K562 (cell line): ENCODE data around the gene LRRC70. TPM values are rescaled to one million over a fixed set of nuclear protein-coding genes. Genes with fewer than 3 reads are reported as not detected.

Experiments
- FOSL1 ChIP-seq: fragments of 200-800 bp; sonication (Bioruptor generic); conservative IDR thresholded peaks from 2 replicates; pipeline ENCODE4 v1.6.1; 2016; ENCODE audit warnings: missing genetic modification characterization, missing compliant biosample characterization
- NUFIP1 ChIP-seq: fragments of 450-650 bp; IDR thresholded peaks from 2 replicates; pipeline ENCODE4 v1.6.1; 2018; ENCODE audit not compliant: partially characterized antibody
- POLR2A ChIP-seq: fragments of 450-650 bp; conservative IDR thresholded peaks from 2 replicates; pipeline ENCODE4 v1.6.1; 2016
- SMAD4 ChIP-seq: fragments of 250-450 bp; sonication (Bioruptor Pico); conservative IDR thresholded peaks from 2 replicates; pipeline ENCODE4 v1.8.0; 2021; ENCODE audit warnings: inconsistent platforms, mild to moderate bottlenecking, moderate library complexity
- SREBF1 ChIP-seq: fragments of 150-350 bp; IDR thresholded peaks from 2 replicates; pipeline ENCODE4 v1.6.1; 2014; ENCODE audit warnings: antibody characterized with exemption, low read depth, low read length, borderline replicate concordance
- polyA plus RNA-seq, 8 experiments: library from polyadenylated mRNA; depleted of rRNA in 4 of 8; stranded (reverse) in 5 of 8; unstranded in 3 of 8; fragments of >200 nt; fragmentation: Nextera tagmentation in 2 of 8; fragmentation: Illumina TruSeq in 1 of 8; extraction: Ambion mirVana in 2 of 8; extraction: Trizol in 1 of 8; gene quantifications; 2 replicates each; pipeline versions ENCODE4 v1.2.1 to v1.2.3, GENCODE V29; 2011 to 2014; ENCODE audit warnings: inconsistent platforms in 1 of 8, missing spikeins in 1 of 8
- total RNA-seq, 7 experiments: library from RNA; depleted of rRNA in 6 of 7; stranded (reverse); fragments of >200 nt in 6 of 7; fragmentation: Illumina TruSeq in 2 of 7; extraction: Trizol in 2 of 7; gene quantifications; 2 replicates each; pipeline versions ENCODE4 v1.2.1 to v1.2.3, GENCODE V29; 2011 to 2021; ENCODE audit warnings: low replicate concordance in 1 of 7
- TF ChIP-seq, protein P1 (sequence below): IDR thresholded peaks from 2 replicates; pipeline ENCODE4 v1.6.1; 2011; ENCODE audit warnings: borderline replicate concordance, low read depth, mild to moderate bottlenecking, moderate library complexity, low read length; ENCODE audit not compliant: insufficient read depth, poor library complexity, severe bottlenecking
- TF ChIP-seq, protein P2 (sequence below): fragments of 450-650 bp; IDR thresholded peaks from 2 replicates; pipeline ENCODE4 v1.7.1; 2018; ENCODE audit warnings: mild to moderate bottlenecking, low read depth; ENCODE audit not compliant: partially characterized antibody
- TF ChIP-seq, protein P3 (sequence below): fragments of 450-650 bp; IDR thresholded peaks from 2 replicates; pipeline ENCODE4 v1.6.1; 2017; ENCODE audit warnings: antibody characterized with exemption

LRRC70 gene
- total and polyA plus RNA-seq, 9 of the 15 experiments (the other 6 are each of a cell fraction or from before 2014, with no cell fraction given): 0.21 to 2.1 (median 0.73) TPM

DNA sequence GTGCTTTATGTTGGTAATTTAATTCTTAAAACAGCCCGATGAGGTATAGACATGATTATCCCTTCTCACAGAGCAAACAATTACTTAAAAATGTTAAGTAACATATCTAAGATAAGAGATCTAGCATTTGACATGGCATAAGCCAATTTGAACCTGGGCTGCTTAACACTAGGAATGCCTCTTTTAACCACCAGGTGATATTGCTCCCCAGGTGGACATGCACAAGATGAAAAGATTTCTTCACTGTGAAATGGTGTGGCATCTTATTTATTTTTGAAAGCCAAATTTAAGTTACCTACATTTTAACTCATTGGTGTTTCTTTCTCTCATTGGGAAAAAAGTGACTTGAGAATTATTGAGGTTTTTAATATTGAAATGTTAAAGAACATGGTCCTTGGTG is 15.8 kb upstream of the LRRC70 start (continued):
- TF ChIP-seq, protein P1, sequence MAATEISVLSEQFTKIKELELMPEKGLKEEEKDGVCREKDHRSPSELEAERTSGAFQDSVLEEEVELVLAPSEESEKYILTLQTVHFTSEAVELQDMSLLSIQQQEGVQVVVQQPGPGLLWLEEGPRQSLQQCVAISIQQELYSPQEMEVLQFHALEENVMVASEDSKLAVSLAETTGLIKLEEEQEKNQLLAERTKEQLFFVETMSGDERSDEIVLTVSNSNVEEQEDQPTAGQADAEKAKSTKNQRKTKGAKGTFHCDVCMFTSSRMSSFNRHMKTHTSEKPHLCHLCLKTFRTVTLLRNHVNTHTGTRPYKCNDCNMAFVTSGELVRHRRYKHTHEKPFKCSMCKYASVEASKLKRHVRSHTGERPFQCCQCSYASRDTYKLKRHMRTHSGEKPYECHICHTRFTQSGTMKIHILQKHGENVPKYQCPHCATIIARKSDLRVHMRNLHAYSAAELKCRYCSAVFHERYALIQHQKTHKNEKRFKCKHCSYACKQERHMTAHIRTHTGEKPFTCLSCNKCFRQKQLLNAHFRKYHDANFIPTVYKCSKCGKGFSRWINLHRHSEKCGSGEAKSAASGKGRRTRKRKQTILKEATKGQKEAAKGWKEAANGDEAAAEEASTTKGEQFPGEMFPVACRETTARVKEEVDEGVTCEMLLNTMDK: no peak
- TF ChIP-seq POLR2A (no peak), NUFIP1 (no peak), SREBF1 (no peak), SMAD4 (CRISPR knock-in tag) (no peak), FOSL1 (no peak)
- TF ChIP-seq, protein P2, sequence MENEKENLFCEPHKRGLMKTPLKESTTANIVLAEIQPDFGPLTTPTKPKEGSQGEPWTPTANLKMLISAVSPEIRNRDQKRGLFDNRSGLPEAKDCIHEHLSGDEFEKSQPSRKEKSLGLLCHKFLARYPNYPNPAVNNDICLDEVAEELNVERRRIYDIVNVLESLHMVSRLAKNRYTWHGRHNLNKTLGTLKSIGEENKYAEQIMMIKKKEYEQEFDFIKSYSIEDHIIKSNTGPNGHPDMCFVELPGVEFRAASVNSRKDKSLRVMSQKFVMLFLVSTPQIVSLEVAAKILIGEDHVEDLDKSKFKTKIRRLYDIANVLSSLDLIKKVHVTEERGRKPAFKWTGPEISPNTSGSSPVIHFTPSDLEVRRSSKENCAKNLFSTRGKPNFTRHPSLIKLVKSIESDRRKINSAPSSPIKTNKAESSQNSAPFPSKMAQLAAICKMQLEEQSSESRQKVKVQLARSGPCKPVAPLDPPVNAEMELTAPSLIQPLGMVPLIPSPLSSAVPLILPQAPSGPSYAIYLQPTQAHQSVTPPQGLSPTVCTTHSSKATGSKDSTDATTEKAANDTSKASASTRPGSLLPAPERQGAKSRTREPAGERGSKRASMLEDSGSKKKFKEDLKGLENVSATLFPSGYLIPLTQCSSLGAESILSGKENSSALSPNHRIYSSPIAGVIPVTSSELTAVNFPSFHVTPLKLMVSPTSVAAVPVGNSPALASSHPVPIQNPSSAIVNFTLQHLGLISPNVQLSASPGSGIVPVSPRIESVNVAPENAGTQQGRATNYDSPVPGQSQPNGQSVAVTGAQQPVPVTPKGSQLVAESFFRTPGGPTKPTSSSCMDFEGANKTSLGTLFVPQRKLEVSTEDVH: no peak
- TF ChIP-seq, protein P3, sequence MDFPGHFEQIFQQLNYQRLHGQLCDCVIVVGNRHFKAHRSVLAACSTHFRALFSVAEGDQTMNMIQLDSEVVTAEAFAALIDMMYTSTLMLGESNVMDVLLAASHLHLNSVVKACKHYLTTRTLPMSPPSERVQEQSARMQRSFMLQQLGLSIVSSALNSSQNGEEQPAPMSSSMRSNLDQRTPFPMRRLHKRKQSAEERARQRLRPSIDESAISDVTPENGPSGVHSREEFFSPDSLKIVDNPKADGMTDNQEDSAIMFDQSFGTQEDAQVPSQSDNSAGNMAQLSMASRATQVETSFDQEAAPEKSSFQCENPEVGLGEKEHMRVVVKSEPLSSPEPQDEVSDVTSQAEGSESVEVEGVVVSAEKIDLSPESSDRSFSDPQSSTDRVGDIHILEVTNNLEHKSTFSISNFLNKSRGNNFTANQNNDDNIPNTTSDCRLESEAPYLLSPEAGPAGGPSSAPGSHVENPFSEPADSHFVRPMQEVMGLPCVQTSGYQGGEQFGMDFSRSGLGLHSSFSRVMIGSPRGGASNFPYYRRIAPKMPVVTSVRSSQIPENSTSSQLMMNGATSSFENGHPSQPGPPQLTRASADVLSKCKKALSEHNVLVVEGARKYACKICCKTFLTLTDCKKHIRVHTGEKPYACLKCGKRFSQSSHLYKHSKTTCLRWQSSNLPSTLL: no peak
